Subcutaneous adipose tissue (tissue), 4 donors: Measurements from ENCODE around the gene HS6ST3. TPM values are rescaled to one million over a fixed set of nuclear protein-coding genes. Genes with fewer than 3 reads are reported as not detected.

Experiments used
- CTCF ChIP-seq: fragments of 450-650 bp; IDR thresholded peaks from one replicate; pipeline ENCODE4 v1.5.1; 2016; ENCODE audit warnings: low read depth, mild to moderate bottlenecking, control low read depth, antibody characterized with exemption, moderate library complexity
- total RNA-seq, 4 donors: library from RNA; depleted of rRNA; stranded (reverse); fragments of >200 nt; gene quantifications; one replicate each; pipeline ENCODE4 v1.1.0, GENCODE V29; 2016

Gene HS6ST3
- total RNA-seq, 4 donors from 2014 or later = 0.33 to 1.3 (median 0.99) TPM

GRCh38 chr13:96109125-96109524, 19.2 kb downstream of the HS6ST3 start:
- TF ChIP-seq CTCF = no peak

- TF ChIP-seq CTCF = no peak
These were observed 23.0 kb downstream of the HS6ST3 start for GRCh38 chr13:96112936-96113335.

GRCh38 chr13:96119921-96120320, 30.0 kb downstream of the HS6ST3 start:
- no peak for TF ChIP-seq CTCF

GRCh38 chr13:96130818-96131340, 41.0 kb downstream of the HS6ST3 start:
- no peak for TF ChIP-seq CTCF

- no peak for TF ChIP-seq CTCF
These were observed 51.1 kb downstream of the HS6ST3 start for GRCh38 chr13:96141032-96141431.

- no peak for TF ChIP-seq CTCF
These were observed 69.8 kb downstream of the HS6ST3 start for GRCh38 chr13:96159725-96160124.

GRCh38 chr13:96161141-96161540, 71.2 kb downstream of the HS6ST3 start:
- TF ChIP-seq CTCF = no peak

- no peak for TF ChIP-seq CTCF
These were observed 75.9 kb downstream of the HS6ST3 start for GRCh38 chr13:96165840-96166239.
